Activated CD4-positive, alpha-beta T cell treated with anti-CD3 and anti-CD28 coated beads for 1 hour (primary cell): ENCODE data around the gene NR1D2.
"Not testable (repeated sequence)": the region's sequence is repeated elsewhere in the genome, so short reads cannot be mapped to it uniquely, and the experiment has no call there.

ENCODE experiments used
- DNase-seq: peaks from one replicate; pipeline ENCODE4 v3.0.0-alpha.2; 2020

NR1D2 gene

DNA sequence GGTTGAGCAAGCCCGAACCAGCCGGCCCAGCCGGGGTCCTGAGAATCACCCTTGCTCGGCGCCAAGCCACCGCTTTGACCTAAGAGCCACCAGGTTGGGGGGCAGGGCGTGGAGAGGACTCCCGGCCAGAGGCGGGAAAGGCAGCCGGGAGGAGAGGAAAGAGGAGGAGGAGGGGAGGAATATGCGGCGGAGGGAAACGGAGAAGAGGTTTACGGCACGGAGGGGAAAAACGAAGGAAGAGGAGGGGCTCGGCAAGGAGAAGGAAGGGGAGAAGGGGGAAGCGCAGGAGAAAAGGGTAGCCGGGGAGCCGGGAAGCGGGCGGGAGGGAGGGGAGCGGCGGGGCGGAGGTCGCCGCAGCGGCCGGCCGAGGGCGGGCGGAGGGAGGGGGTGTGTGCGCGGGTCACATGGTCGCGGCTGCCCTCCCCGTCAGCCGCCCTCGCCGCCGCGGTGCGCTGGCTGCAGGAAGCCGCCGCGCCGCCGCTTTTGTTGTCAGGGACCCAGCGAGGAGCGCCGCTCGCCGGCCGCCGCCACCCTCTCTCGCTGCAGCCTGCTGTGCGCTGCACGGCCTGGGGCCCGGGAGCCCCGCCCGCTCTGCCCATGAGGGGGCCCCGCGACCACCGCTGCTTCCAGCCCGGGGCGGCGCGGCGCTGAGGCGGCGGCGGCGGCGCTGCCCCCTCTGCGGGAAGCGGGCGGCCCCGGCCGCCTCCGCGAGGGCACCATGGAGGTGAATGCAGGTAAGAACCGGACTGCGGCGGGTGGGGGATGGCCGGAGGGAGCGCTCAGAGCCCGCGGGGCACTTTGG lies at the start of gene NR1D2:
NR1D2 (plus strand) TSS at position 426 of the 802 bp plus-strand sequence; CDS start at position 719, 293 bp downstream.
- DNase-seq: peak; percentile 66

DNA sequence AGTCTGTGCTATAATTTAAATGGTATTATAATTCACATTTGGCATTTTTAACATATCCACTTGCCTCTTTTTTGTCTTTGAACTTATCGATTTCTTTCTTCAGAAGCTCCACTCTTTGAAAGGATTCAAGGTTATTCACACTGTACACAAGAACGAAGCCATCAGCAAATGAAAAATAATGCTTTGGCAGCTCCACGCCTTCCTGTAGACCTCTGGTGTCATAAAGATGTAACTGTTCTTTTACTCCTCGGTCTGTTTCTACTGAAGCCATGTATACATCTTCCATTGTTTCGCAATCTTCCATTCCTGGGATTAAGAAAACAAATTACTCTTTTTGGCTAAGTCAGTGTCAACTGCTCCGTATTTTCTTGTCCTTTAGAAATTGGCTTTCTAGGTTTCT lies 44.3 kb upstream of the NR1D2 start:
- no peak for DNase-seq

DNA sequence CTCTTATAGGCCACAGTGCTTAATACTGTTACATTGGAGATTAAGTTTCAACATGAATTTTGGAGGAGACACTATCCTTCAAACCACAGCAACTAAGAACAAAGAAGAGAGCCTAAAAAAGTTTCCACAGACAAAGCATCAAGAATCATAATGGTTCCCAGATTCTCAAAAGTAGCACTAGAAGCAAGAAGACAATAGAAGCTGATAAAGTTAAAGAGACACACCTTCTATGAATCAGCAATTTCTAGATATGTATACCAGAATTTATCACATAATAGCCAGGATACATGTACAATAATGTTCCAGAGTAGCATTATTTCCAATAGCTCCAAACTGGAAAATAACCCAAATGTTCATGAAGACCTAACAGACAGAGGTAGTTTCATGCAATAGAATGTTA lies 40.5 kb upstream of the NR1D2 start:
- no peak for DNase-seq

DNA sequence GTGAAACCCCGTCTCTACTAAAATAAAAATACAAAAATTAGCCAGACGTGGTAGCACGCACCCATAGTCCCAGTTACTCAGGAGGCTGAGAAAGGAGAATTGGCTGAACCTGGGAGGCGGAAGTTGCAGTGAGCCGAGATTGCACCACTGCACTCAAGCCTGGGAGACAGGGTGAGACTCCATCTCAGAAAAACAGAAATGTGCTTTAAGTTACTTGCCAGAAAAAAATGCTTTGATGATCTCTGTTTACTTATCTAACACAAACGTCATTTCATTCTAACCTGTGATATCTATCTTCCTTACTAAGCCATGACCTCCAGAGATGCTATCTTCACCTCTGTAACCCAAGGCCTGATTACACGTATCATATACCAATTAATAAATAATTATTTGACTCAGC lies 35.7 kb upstream of the NR1D2 start:
- DNase-seq: no peak

DNA sequence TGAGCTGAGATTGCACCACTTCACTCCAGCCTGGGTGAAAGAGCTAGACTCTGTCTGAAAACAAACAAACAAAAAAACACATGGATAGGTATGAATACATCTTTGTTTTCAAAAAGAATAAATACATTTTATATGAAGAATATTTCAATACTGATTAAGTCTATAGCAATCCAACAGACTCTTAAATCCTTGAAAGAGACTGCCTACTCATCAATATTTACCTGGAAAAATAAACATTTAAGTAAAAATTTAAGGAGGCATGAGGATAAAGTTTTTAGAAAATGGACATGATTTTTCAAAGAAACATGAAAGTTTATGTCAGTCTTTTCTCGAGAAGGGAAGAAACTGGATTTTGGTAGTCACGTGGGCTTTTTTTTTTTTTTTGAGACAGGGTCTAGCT lies 33.7 kb upstream of the NR1D2 start:
- no peak for DNase-seq

DNA sequence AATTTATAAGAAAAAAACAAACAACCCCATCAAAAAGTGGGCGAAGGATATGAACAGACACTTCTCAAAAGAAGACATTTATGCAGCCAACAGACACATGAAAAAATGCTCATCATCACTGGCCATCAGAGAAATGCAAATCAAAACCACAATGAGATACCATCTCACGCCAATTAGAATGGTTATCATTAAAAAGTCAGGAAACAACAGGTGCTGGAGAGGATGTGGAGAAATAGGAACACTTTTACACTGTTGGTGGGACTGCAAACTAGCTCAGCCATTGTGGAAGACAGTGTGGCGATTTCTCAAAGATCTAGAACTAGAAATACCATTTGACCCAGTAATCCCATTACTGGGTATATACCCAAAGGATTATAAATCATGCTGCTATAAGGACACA lies 32.8 kb upstream of the NR1D2 start:
- not testable (repeated sequence) for DNase-seq

DNA sequence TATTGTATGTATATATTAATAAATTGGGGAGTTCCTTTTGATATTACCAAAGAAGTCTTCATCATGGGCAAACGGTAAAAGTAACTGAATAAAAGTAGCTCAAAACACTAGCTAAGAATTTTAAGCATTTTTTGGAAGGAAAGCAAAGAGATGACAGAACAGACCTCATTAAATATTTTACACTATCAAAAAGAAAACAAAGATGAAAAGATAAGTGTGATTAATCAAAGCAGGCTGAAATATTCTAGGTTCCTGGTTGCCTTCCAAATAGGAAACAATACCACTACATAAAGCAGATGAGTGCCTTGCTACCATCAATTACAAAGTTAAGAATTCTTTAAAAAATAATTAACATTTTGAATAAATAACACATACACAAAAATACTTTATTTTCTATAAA lies 31.9 kb upstream of the NR1D2 start:
- DNase-seq: no peak

DNA sequence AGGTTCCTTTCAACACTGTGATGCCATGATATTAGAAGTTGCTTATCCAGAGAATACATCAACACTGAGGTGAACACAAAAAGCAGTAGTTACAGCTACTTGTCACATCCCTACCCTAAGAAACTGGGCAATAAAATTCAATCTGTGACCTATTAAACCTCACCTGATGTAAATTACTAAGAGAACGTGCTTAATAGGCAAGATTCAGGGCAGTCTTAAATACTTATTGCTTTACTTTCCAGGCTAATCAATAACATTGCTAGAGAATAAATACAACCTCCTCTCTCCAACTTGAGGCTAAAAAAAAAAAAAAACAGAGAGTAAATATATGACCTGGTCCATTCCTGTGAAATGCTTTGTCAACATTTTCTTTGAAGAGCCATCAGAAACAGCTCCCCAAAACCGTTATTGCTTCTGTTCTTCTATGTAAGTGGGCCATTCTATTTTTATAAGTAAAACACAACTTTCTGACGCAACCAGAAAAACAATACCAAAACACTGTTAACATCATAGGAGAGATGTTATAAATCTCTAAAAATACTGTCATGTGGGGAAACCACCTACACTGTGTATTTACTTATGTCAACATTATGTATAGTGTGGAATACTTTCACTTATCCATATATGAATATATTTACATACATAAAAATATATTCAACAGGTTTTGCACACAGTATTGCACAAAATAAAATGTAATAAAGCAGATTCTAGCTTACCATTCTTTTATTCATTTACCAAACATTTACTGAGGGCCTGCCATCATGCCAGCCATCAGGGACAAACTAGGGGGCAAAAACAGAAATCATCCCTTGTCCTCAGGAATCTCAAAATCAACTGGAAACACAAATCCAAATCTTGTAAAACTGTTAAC lies 31.0 kb upstream of the NR1D2 start:
- no peak for DNase-seq

DNA sequence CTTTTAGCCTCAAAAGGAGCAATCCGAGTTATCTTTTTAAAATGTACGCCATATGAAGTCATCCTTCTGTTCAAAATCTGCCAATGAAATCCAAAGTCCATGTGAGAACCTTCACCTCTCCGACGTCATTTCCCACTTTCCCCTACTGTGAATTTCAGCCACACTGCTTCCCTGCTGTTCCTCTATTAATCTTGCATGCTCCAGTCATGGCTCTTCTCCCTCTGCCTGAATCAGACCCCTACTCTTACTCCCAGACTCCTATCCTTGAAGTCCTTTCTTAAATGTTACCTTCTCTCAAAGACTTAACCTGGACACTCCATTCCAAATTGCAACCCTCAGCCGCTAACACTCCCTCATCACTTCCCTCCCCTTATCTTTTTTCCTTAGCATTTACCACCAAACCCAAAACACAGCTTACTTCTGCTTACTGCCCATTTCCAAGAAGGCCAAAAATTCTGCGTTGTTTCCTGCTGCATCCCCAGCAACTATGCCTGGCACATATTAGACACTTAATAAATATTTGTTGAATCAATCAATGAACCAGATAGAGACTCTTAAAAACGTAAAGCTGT lies 29.5 kb upstream of the NR1D2 start:
- no peak for DNase-seq

DNA sequence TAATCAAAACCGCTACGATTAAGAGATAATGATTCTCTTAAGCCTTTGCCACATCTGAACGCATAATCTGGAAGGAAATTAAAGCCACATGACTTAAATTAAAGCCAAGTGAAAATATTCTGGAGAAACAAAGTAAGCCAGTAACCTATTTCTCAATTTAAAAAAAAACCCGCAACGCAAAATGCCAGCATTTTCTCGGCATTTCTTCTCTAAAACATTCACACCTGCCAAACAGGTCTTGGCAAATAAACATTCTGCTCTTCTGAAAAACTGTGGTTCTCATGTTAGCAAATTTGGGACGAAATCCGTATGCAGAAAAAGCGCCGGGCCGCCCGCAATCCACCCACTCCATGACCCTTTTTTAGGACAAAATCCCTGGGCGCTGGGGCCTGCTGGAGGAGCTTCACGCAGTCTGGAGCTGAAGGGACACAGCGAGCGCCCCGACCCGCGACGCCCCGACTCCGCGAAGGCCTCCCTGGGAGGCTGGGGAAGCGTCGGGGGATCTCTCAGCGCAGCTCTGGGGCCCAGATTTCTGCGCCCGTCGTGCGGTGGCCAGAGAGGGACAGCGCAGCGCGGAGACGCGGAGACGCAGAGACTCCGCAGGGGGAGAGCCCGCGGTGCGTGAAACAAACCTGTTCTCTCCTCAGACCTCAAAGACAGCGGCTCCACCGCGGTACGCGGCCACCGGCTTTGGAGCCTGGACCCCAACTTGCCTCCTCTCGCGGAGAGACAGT lies 28.8 kb upstream of the NR1D2 start:
- no peak for DNase-seq

DNA sequence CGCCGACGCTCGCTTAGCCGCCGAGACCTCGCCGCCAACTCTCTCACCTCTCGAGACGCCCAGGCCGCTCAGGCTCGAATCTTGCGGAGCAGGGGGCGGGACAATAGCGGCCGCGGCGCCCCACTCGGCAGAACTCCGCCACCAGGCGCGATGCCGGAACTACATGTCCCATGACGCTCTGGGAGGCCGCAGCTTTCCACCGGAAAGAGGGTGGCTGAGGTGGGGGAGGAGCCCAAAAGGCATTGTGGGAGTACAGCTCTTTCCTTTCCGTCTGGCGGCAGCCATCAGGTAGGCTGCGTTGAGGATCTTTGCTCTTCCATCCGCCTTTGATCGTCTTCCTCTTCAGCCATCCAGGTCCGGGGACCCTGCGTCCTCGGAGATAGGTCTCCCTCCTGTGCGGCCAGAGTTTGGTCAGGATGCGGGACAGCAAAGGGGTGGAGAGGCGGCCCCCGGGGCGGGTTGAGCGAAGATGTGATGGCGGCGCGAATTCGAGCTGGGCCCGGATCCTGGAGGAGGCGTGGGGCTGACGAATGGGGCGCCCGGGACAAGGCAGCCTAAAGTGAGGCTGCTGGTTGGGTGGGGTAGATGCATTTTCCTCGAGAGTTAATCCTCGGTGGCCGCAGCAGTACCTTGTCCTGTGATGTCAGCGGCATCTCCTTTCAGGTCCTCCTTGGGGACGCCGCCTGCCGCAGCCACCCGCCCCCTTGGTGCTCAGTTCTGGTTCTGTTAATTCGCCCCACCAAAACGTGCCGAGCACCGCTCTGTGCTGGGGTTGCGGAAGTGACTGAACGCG lies 28.0 kb upstream of the NR1D2 start, which contains the start of the genes NKIRAS1 and RPL15:
NKIRAS1 (minus strand) TSS at position 105 of the 793 bp plus-strand sequence. CDS start 6,086 bp downstream, outside the sequence.
RPL15 (plus strand) TSS at position 247 of the 793 bp plus-strand sequence. CDS start 728 bp downstream, outside the sequence.
- DNase-seq: peak; percentile 96

DNA sequence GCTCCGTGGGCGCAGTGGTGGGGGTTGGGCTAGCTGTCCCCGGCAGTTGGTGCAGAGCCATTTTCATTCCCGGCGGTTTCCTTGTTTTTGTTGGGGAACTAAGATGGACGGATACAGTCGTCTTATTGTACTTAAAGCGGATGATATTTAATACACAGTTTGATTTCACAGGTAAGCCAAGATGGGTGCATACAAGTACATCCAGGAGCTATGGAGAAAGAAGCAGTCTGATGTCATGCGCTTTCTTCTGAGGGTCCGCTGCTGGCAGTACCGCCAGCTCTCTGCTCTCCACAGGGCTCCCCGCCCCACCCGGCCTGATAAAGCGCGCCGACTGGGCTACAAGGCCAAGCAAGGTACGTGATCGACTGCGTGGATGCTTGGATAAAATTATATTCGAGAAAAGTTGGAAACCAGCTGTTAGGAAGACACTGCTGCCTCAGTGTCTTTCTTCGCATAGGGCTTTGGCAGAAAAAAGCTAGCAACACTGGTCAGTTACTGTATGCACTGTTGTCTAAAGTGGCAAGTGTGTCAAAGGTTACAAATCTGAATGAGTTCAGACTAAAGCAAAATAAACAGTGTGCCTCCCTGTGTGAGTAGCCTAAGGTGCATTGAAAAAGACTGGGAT lies 27.3 kb upstream of the NR1D2 start:
- DNase-seq: not testable (repeated sequence)

DNA sequence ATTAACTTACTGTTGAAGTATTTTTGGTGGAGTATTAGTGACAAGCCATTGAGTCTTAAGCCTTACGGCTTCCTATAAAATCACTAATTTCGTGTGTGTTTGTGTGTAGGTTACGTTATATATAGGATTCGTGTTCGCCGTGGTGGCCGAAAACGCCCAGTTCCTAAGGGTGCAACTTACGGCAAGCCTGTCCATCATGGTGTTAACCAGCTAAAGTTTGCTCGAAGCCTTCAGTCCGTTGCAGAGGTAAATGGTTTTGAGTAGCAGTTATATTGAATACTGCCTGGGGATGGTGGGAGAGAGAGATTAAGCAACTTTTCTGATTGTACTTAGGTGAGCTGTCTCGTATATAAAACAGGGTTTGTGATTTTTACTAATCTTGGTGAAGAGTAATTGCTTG lies 26.8 kb upstream of the NR1D2 start:
- not testable (repeated sequence) for DNase-seq

DNA sequence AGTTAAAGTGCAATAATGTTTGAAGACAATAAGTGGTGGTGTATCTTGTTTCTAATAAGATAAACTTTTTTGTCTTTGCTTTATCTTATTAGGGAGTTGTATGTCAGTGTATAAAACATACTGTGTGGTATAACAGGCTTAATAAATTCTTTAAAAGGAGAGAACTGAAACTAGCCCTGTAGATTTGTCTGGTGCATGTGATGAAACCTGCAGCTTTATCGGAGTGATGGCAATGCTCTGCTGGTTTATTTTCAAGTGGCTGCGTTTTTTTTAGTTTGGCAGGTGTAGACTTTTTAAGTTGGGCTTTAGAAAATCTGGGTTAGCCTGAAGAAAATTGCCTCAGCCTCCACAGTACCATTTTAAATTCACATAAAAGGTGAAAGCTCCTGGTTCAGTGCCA lies 25.5 kb upstream of the NR1D2 start:
- no peak for DNase-seq

DNA sequence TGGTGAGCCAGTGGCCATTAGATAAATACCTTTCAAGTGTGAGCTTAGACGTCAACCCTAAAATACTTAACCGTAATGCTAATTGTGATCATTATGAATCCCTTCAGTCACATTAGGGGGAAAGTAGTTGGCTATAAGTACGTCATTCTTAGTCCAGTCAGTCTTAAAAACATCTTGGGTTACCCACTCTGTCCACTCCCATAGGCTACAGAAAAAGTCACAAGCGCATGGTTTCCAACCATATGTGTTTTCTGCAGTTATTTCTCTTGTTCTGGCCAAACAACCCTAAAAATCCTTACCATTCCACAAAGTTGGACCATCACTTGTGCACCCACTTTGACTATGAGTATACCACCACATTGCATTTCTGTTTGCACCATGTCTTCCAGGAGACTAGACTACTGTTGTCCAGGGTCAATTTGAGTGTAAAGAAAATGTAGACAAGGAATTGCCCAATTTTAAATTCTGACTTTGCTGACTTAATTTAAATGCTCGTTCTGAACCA lies 24.9 kb upstream of the NR1D2 start:
- DNase-seq: no peak

DNA sequence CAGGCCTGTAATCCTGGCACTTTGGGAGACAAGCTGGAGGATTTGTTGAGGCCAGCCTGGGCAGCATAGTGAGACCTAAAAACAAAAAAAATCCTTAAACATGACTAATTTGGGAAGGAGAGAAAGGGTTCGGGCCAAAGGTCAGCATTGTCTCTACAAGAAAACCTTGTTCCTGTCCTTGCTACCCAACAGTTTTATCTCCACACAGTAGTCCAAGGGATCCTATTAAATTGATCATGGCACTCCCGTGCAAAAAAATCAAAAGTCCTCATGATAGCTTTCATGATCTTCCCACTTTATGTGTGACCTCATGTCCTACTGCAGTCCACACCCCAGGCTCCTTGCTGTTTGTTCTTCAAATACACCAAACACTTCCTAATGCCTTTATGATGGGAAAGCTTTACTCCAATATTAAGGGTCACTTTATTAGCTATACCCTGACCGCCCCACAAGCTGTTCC lies 24.0 kb upstream of the NR1D2 start:
- DNase-seq: no peak

DNA sequence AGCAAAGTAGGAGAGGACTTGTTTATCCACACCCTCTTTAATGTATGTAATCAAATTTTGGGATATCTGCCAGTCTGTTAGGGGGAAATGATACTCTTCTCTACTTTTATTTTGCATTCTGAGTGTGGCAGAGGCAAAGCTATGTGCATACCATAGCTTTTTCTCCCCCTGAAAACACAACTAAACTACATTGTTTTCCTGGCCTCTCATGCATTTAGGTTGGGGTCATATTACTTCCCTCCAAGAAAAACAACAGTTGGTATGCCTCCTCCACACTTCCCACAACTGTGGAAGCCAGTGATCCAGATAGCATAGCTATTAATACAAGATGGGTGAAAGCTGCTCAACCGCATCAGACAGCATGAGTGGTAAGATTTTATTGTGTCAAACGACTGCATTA lies 21.3 kb upstream of the NR1D2 start:
- DNase-seq: no peak

DNA sequence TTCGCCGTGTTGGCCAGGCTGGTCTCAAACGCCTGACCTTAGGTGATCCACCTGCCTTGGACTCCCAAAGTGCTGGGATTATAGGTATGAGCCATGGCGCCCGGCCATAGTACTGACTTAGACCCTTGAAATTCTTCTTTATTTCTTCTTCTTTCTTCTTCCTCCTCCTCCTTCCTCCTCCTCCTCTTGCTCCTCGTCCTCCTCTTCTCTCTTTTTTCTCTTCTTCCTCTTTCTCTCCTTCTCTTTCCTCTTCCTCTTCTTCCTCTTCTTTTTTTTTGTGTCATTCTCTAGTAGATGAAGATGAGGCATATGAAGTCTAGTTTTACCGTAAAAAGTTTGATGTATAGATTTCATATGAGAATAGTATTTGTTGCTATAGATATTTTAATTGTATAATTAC lies 18.8 kb upstream of the NR1D2 start:
- DNase-seq: no peak

DNA sequence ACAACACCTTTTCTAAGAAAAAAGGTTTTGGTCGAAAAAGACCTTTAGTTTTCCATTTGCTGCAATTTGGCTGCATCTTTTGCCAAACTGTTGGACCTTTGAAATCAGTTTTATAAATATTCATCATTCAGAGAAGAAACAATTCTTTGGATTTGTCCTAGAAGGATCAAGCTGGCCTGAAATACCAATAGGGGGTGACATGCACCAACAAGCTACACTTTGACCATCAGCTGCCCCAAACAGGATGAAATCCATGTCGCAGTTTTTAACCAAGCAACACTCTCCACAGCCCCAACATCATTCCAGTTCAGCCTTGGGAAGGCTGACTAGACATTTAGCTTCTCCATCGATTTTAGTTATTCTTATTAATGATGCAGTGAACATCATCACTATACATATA lies 18.4 kb upstream of the NR1D2 start:
- DNase-seq: no peak

DNA sequence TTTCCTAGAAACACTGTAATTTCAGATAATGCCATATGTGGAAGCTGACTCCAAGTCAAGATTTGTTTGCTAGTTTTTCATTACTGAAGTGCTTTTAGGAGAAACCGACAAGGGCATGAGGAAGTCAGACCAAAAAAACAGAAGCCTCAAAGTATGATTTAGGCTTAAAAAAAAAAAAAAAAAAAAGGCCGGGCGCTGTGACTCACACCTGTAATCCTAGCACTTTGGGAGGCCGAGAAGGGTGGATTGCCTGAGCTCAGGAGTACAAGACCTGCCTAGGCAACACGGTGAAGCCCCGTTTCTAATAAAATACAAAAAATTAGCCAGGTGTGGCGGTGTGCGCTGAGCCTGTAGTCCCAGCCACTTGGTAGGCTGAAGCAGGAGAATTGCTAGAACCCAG lies 16.6 kb upstream of the NR1D2 start:
- DNase-seq: no peak

DNA sequence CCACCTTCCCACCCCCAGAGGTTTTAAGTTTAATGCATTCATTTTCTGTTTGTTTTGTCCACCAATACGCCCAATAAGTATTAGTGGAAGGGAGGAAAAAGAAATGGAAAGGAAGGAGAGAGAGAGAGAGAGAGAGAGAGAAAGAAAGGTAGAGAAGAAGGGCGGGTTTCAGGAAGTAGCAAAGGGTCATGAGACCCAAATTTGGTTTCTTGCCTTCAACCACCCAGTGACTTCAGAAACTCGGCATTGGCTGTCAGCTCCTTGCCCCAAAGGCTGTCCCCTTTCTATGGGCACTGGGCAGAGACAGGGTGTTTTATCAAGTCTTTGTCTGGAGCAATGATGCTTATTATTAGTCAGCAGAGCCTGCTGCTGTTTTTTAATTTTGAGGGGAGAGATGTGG lies 13.5 kb upstream of the NR1D2 start:
- no peak for DNase-seq
